Mesothelial cell of epicardium (in vitro differentiated cells): ENCODE measurements around the gene HOXA2. TPM values are rescaled to one million over a fixed set of nuclear protein-coding genes. Genes with fewer than 3 reads are reported as not detected.

Experiments
- DNase-seq, 2 experiments: peaks; one replicate each; pipeline ENCODE4 v3.0.0; 2021; ENCODE audit warnings: low spot score in 2 of 2; ENCODE audit not compliant: unreplicated experiment in 2 of 2
- H3K27ac Mint-ChIP-seq: 2 replicates; pipeline ENCODE4 v1.8.0; 2021; ENCODE audit warnings: mixed read lengths
- H3K27me3 Mint-ChIP-seq: 2 replicates; pipeline ENCODE4 v1.8.0; 2021; ENCODE audit warnings: low read depth, mixed read lengths
- H3K36me3 Mint-ChIP-seq: 2 replicates; pipeline ENCODE4 v1.8.0; 2021; ENCODE audit warnings: mixed read lengths
- H3K4me1 Mint-ChIP-seq: 2 replicates; pipeline ENCODE4 v1.8.0; 2021; ENCODE audit warnings: mixed read lengths
- H3K4me3 Mint-ChIP-seq: 2 replicates; pipeline ENCODE4 v1.8.0; 2021; ENCODE audit warnings: mild to moderate bottlenecking, moderate library complexity, mixed read lengths
- H3K9me3 Mint-ChIP-seq: 2 replicates; pipeline ENCODE4 v1.8.0; 2021; ENCODE audit warnings: mixed read lengths
- total RNA-seq: library from RNA; stranded (reverse); gene quantifications from 3 replicates; pipeline ENCODE4 v1.2.1, GENCODE V29; 2021
- TF ChIP-seq, protein P1 (sequence below): fragments of 200-600 bp; sonication (generic); IDR thresholded peaks from one replicate; pipeline ENCODE4 v1.5.0; 2021; ENCODE audit warnings: antibody characterized with exemption; ENCODE audit not compliant: unreplicated experiment

Gene HOXA2
- total RNA-seq, 1 donor from 2014 or later: 33.9 TPM

DNA sequence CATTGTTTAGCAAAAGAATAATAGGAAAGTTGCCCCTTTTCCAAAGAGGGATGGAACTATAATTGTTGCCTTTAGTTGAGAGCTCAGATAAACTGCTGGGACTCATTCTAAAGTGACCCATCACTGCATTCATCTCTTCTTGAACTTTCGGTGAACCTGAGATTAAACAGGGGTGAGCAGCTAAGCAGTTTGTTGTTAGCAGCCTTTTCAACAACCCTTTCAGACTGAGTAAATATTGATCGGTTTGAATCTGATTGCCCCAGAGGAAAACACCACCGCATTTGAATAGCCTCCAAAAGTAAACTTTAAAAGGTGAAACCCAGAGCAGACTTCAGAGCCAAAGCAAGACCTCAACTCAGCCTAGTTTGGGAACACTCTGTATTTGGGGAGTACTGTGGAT, 11.4 kb downstream of the HOXA2 start:
- H3K27me3 Mint-ChIP-seq: no peaks in the 10 kb centered on the region
- H3K9me3 Mint-ChIP-seq: no peaks in the 10 kb centered on the region
- peak overlapping the region; percentile 100 for H3K27ac Mint-ChIP-seq
- H3K4me3 Mint-ChIP-seq: peak overlapping the region; percentile 28
- DNase-seq: no peak
- peaks cover 65% of the 10 kb centered on the region for H3K4me1 Mint-ChIP-seq
- H3K36me3 Mint-ChIP-seq: no peaks in the 10 kb centered on the region
- TF ChIP-seq, protein P1, sequence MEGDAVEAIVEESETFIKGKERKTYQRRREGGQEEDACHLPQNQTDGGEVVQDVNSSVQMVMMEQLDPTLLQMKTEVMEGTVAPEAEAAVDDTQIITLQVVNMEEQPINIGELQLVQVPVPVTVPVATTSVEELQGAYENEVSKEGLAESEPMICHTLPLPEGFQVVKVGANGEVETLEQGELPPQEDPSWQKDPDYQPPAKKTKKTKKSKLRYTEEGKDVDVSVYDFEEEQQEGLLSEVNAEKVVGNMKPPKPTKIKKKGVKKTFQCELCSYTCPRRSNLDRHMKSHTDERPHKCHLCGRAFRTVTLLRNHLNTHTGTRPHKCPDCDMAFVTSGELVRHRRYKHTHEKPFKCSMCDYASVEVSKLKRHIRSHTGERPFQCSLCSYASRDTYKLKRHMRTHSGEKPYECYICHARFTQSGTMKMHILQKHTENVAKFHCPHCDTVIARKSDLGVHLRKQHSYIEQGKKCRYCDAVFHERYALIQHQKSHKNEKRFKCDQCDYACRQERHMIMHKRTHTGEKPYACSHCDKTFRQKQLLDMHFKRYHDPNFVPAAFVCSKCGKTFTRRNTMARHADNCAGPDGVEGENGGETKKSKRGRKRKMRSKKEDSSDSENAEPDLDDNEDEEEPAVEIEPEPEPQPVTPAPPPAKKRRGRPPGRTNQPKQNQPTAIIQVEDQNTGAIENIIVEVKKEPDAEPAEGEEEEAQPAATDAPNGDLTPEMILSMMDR: no peak

DNA sequence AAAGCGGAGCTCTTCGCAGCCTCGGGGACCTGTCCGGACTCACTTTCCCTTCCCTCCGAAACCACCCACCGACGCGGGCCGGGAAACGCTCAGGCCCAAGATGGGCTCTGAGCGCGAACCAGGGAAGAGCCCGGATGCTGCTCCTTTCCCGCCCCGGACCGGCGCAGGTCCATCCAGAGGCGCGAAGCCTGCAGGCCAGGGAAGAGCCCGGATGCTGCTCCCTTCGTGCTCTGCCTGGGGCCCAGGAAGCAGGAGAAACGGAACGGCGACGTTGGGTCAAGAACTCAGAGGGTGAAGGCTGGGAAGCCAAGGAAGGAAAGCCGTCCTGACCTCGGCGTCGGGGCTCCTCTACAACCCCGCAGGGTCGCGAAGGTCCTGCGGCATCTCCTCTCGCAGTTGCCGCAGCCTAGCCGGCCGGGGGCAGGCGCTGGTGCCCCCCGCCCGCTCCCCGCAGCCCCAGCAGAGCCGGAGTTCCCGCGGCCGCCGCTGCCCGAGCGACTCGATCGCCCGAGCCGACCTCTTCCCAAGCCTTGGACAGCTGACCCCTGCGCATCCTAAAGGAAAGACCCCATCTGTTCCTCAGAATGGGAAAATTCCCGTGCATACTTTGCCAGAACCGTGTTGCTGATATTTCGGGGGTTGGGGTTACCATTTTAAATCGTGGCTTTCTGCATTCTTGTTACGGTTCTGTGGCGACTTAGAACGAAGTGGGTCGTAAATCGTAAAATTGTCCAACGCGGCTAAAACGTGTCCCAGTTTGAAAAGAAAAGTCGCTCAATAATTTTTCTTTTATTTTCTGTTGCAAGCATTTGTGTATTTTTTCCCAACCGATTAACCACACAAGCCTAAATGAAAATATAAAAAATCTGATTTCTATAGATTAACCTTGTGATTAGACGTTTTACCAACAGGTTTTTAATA, 14.2 kb downstream of the HOXA2 start:
- H3K27me3 Mint-ChIP-seq: no peaks in the 10 kb centered on the region
- peaks cover 47% of the 10 kb centered on the region for H3K4me1 Mint-ChIP-seq
- no peak overlapping the region for H3K27ac Mint-ChIP-seq
- H3K4me3 Mint-ChIP-seq: no peak overlapping the region
- DNase-seq: no peak
- H3K36me3 Mint-ChIP-seq: no peaks in the 10 kb centered on the region
- no peaks in the 10 kb centered on the region for H3K9me3 Mint-ChIP-seq
- TF ChIP-seq, protein P1: no peak

DNA sequence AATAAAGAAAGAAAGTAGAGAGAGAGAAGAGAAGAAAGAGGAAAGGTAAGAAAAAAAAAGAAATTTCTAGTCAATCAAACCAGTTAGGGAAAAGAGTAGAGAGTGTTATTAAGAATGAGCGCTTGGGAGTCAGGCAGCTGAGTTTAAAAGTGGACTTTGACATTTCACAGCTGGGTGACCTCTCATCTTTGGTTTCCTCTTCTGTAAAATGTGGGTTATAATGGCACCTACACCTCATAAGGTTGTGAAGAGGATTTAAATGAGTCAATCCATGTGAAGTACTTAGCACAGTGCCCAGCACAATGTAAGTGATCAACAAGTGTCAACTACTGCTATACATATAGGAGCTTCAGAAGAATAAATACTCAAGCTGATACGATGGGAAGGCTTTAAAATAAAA, 18.8 kb downstream of the HOXA2 start:
- Mint-ChIP-seq H3K4me1 (peaks cover 36% of the 10 kb centered on the region), H3K4me3 (no peak overlapping the region), H3K27ac (no peak overlapping the region), H3K9me3 (no peaks in the 10 kb centered on the region), H3K27me3 (no peaks in the 10 kb centered on the region), H3K36me3 (no peaks in the 10 kb centered on the region)
- TF ChIP-seq, protein P1: no peak
- no peak for DNase-seq

DNA sequence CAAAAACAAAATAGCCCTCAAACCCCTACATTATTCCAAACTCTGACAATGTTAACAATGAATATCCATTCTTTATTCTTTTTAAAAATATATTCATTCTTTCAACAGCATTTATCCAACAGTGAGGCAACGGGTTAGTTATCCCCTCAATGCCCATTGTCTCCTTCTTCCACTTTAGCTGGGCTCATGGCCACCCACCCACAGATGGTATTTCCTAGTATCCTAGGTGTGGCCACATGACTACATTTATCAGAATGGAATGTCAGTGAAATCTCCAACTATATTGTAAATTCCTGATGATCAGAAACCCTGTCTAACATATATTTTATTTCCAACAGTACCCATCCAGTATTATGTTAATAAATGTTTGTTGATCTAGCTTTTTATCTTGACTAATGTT, 20.3 kb downstream of the HOXA2 start:
- H3K36me3 Mint-ChIP-seq: no peaks in the 10 kb centered on the region
- peaks cover 36% of the 10 kb centered on the region for H3K4me1 Mint-ChIP-seq
- H3K27me3 Mint-ChIP-seq: no peaks in the 10 kb centered on the region
- H3K9me3 Mint-ChIP-seq: no peaks in the 10 kb centered on the region
- no peak overlapping the region for H3K4me3 Mint-ChIP-seq
- TF ChIP-seq, protein P1: no peak
- H3K27ac Mint-ChIP-seq: peak overlapping the region; percentile 97
- DNase-seq: no peak

DNA sequence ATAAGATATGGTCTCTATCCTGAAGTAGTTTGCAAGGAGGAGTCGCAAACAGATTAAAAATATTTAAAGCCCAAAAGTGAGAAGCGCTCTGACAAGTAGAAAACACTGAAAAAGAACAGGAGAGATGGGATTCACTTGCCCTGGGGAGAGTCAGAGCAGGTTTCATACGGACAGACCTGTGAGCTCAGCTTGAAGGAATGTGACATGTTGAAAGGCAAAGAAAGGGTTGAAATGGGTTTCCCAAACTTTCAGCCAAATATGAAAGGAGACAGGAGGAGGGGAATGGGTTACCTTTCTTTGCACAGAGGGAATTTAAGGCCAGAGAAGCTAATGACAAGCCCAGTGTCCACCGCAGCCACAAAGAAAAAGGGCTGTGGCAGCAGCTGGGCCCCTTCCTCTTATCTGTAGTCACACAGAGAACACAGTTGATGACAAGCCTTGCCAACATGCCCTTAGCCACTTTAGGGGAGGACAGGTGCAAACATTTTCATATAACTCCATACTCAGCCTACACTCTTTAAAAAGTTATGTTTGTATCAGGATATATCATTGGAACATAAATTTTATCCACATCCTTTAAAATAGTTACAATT, 21.5 kb downstream of the HOXA2 start:
- no peak for DNase-seq
- peaks cover 5% of the 10 kb centered on the region for H3K9me3 Mint-ChIP-seq
- TF ChIP-seq, protein P1: no peak
- H3K4me1 Mint-ChIP-seq: peaks cover 35% of the 10 kb centered on the region
- H3K27ac Mint-ChIP-seq: peak overlapping the region; percentile 97
- H3K27me3 Mint-ChIP-seq: no peaks in the 10 kb centered on the region
- no peaks in the 10 kb centered on the region for H3K36me3 Mint-ChIP-seq
- no peak overlapping the region for H3K4me3 Mint-ChIP-seq
